BJ (cell line): ENCODE data around the gene SAP30BP. TPM values are rescaled to one million over a fixed set of nuclear protein-coding genes. Genes with fewer than 3 reads are reported as not detected.

Experiments
- CTCF ChIA-PET: fragments of 350-600 bp; formaldehyde crosslinking; extraction: SDS; loops from one replicate; lab custom pipeline; 2021; ENCODE audit warnings: antibody characterized with exemption, inconsistent platforms; lab: Yijun Ruan, JAX
- POLR2A ChIA-PET: fragments of 300-600 bp; sonication (Branson Sonifier 250); formaldehyde crosslinking; extraction: SDS; loops from one replicate; lab custom pipeline; 2021; ENCODE audit warnings: antibody characterized with exemption; lab: Charles Lee
- DNase-seq: peaks from one replicate; pipeline ENCODE4 v3.0.0-alpha.2; 2011; ENCODE audit warnings: low read depth
- H3K27me3 ChIP-seq: 2 replicates; pipeline ENCODE4 v1.6.0; 2011; ENCODE audit warnings: low read length; ENCODE audit not compliant: control insufficient read depth, insufficient read depth
- H3K36me3 ChIP-seq: 2 replicates; pipeline ENCODE4 v1.5.1; 2011; ENCODE audit warnings: low read length; ENCODE audit not compliant: control insufficient read depth, insufficient read depth
- H3K4me3 ChIP-seq: 2 replicates; pipeline ENCODE4 v1.5.1; 2011; ENCODE audit warnings: low read depth, mild to moderate bottlenecking, control low read depth, low read length
- CTCF ChIP-seq: IDR thresholded peaks from 2 replicates; pipeline ENCODE4 v1.5.1; 2011; ENCODE audit warnings: low read depth, mild to moderate bottlenecking, control low read depth, inconsistent platforms, low read length, moderate library complexity; ENCODE audit not compliant: insufficient read depth
- polyA plus RNA-seq: library from polyadenylated mRNA; depleted of rRNA; stranded (reverse); fragments of >200 nt; gene quantifications from 2 replicates; pipeline ENCODE4 v1.2.3, GENCODE V29; 2011

Gene SAP30BP
- polyA plus RNA-seq, 1 experiment = 84.8 TPM

DNA sequence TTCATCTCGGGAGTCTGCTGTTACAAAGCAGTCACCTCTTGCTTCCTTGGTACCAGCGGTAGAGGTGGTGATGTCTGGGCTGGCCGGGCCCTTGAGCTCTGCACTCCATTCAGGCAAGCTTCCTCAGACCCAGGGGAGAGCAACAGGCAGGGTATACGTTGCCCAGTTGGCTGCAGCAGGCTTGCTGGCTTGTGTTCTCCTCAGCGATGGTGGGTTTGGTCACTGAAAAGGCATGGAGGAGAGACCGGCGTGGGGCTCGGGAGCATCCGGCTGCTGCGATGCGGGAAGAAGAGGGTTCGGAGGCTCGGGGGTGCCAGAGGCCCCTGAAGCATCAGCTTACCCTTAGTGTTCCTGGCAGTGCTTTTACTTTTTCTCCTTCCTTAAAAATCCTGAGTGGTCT lies 25.8 kb downstream of the SAP30BP start:
- CTCF ChIA-PET = interaction anchor here (0.9 to 3.7 kb wide), 8 partner anchors 10 to 61 kb away, joined by 3 to 44 read pairs (median 7); partner anchors contain the start of gene SMIM5
- Histone ChIP-seq H3K36me3 (peaks cover 8% of the 10 kb centered on the region), H3K4me3 (no peak overlapping the region), H3K27me3 (no peaks in the 10 kb centered on the region)
- no peak for TF ChIP-seq CTCF
- no peak for DNase-seq
- POLR2A ChIA-PET = interaction anchor here (0.5 to 1.5 kb wide), 2 partner anchors 11 to 18 kb away, joined by 3 to 4 read pairs; no protein-coding TSS in a partner anchor

- H3K4me3 ChIP-seq = no peak overlapping the region
- peaks cover 7% of the 10 kb centered on the region; the same call in 1 of the 2 replicates for H3K36me3 ChIP-seq
- H3K27me3 ChIP-seq = no peaks in the 10 kb centered on the region
- peak; percentile 47 for TF ChIP-seq CTCF
- CTCF ChIA-PET = interaction anchor here (0.7 to 3.7 kb wide), 11 partner anchors 8 to 154 kb away, joined by 3 to 44 read pairs (median 5); partner anchors contain the start of gene SMIM5
- peak; percentile 93 for DNase-seq
- POLR2A ChIA-PET = interaction anchor here (1.5 kb wide), 1 partner anchor 12 kb away, joined by 4 read pairs; no protein-coding TSS in a partner anchor
Observed at GRCh38 chr17:75693500-75694481, 26.7 kb downstream of the SAP30BP start.

DNA sequence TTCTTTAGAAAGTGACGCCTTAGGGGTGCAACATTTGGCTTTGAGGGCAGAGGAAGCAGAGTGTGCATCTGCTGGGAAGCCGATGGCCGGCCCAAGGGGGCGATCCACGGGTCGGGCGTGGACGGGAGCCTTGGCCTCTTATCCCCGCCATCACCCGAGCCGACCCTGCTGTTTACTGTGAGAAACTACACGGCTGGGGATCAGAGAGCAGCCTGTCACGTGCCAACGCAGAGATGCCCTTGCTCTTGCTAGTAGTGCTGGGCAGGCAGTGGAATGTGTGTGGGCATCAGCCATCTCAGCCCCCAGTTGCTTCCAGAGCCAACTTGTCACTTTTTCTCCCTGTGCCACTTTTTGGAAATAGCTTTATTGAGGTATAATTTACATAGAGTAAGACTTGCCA lies 27.4 kb downstream of the SAP30BP start:
- ChIA-PET CTCF (interaction anchor here (0.7 to 3.7 kb wide), 9 partner anchors 8 to 153 kb away, joined by 3 to 44 read pairs (median 5); no protein-coding TSS in a partner anchor), POLR2A (no interaction called here)
- no peak overlapping the region for H3K4me3 ChIP-seq
- no peak for TF ChIP-seq CTCF
- peaks cover 8% of the 10 kb centered on the region; the same call in 1 of the 2 replicates for H3K36me3 ChIP-seq
- DNase-seq = no peak
- no peaks in the 10 kb centered on the region for H3K27me3 ChIP-seq

- H3K4me3 ChIP-seq = no peak overlapping the region
- POLR2A ChIA-PET = interaction anchor here (0.6 kb wide), 1 partner anchor 16 kb away, joined by 3 read pairs; no protein-coding TSS in a partner anchor
- DNase-seq = peak; percentile 47
- H3K27me3 ChIP-seq = no peaks in the 10 kb centered on the region
- TF ChIP-seq CTCF = no peak
- peaks cover 8% of the 10 kb centered on the region; the same call in 1 of the 2 replicates for H3K36me3 ChIP-seq
- CTCF ChIA-PET = interaction anchor here (0.6 to 1.3 kb wide), 5 partner anchors 11 to 55 kb away, joined by 3 to 4 read pairs (median 3); no protein-coding TSS in a partner anchor
Observed at GRCh38 chr17:75695141-75695829, 28.1 kb downstream of the SAP30BP start.
